Measurements from ENCODE around the gene JTB.

DNA sequence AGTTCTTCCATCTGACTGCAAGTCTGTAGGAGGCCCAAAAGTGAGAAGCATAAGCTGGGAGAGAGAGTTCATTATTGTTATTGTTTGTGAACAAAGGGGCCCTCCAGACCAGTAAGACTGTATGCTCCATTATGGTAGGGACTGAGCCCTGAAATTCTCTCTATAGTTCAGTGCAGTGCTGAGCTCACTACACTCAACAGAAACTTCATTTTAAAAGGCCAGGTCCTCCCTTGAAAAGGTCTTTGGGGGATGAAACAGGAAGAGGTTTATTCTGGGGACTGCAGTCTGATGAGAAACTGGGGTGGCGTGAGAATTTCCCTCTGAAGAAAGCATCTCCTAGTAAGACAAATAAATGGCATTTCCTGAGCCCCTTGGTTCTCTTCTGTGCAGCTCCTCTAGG lies 49.2 kb downstream of the JTB start:
- TF ChIP-seq, protein P1, sequence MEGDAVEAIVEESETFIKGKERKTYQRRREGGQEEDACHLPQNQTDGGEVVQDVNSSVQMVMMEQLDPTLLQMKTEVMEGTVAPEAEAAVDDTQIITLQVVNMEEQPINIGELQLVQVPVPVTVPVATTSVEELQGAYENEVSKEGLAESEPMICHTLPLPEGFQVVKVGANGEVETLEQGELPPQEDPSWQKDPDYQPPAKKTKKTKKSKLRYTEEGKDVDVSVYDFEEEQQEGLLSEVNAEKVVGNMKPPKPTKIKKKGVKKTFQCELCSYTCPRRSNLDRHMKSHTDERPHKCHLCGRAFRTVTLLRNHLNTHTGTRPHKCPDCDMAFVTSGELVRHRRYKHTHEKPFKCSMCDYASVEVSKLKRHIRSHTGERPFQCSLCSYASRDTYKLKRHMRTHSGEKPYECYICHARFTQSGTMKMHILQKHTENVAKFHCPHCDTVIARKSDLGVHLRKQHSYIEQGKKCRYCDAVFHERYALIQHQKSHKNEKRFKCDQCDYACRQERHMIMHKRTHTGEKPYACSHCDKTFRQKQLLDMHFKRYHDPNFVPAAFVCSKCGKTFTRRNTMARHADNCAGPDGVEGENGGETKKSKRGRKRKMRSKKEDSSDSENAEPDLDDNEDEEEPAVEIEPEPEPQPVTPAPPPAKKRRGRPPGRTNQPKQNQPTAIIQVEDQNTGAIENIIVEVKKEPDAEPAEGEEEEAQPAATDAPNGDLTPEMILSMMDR (conservative IDR thresholded peaks at IDR 0.05; ENCODE audit: low read depth, low read length), result no peak
- TF ChIP-seq EZH2 (IDR thresholded peaks at IDR 0.05; ENCODE audit: borderline replicate concordance, low read depth, low read length, poor library complexity, severe bottlenecking), result no peak

All from A673 (cell line).